Left cardiac atrium (tissue), 4 donors: ENCODE measurements around the gene PKIG. TPM values are rescaled to one million over a fixed set of nuclear protein-coding genes. Genes with fewer than 3 reads are reported as not detected.
A peak's percentile ranks its signal among the peaks of the same experiment; 100 is the strongest.

Experiments
- ATAC-seq, 2 donors: fragments of 200-7000 bp; cut with Tn5 transposase; one replicate each; pipeline ENCODE4 v1.9.1; 2020; ENCODE audit warnings: mild to moderate bottlenecking in 2 of 2, moderate library complexity in 2 of 2
- DNase-seq: peaks from one replicate; pipeline ENCODE4 v3.0.0-alpha.2; 2020
- intact Hi-C, 2 donors: fragments of 100-400 bp; cut with DNase I; formaldehyde crosslinking; loops; one replicate each; pipeline versions ENCODE4 v1.14.1 to v1.15.1; 2022 to 2023
- total RNA-seq, 2 donors: library from RNA; stranded (reverse); fragmentation: NEBNext Ultra II Directional; extraction: Animal tissue kit (Norgen Biotek cat#: 25700); gene quantifications; one replicate each; pipeline ENCODE4 v1.2.1, GENCODE V29; 2021
- donor health status: DM: no; HTN: yes; CAD: no.
- donor health status: DM: no; HTN: yes; CAD: no; lungs with severe emphysema.
- donor health status: DM: yes; HTN: yes; CAD: no.
- donor health status: Dilated cardiomyopathy.

The PKIG gene
- total RNA-seq, 2 donors from 2014 or later = 159 to 182 TPM

DNA sequence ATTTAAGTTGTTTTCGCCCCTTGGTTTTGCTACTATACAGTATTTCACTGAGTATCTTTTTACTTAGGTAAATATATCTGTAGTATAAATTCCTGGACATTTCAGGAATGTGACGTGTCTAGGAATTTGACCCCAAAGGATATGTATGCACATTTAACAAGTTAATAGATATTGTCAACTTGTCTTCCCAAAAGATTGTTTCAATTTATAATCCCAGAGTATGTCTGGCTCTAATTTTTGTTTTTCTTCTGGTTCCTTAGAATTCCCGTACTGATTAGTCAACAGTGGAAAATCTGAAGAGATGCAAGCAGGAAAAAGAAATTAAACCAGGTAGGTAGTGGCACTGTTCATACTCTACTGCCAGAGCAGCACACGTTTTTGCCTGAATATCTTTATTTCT, 7.2 kb downstream of the PKIG start:
- no peak for DNase-seq
- intact Hi-C loops = no loop called here
- no peak for ATAC-seq

- ATAC-seq (no peak), DNase-seq (no peak)
- intact Hi-C loops = no loop called here
Measured at GRCh38 chr20:44590980-44591778, 8.8 kb downstream of the PKIG start.

DNA sequence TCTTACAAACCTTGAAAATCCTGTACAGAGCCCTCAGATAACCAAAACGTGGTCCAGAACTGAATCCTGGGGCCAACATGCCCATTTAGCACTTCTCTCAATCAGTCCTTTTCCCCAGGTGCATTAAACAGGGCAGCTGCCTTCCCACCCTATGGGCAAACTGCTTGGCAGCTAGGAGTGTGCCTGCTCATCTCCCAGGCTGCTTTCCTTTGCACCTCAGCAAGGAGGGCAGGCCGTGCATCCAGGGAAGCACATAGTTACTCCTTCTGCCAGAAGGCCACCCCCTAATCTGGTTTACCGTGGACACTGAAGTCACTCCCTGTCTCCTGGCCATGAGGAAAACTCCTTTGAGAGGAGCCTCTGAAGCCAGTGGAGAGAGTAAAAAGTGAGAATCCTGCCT, 10.0 kb downstream of the PKIG start:
- DNase-seq (no peak), ATAC-seq (no peak)
- intact Hi-C loops = no loop called here

- no peak for ATAC-seq
- intact Hi-C loops = no loop called here
- DNase-seq = no peak
Measured at GRCh38 chr20:44593751-44594150, 11.4 kb downstream of the PKIG start.

- intact Hi-C loops = no loop called here
- DNase-seq = no peak
Measured at GRCh38 chr20:44594730-44595129, 12.4 kb downstream of the PKIG start.

GRCh38 chr20:44596010-44596409, 13.6 kb downstream of the PKIG start:
- ATAC-seq = no peak
- intact Hi-C loops = no loop called here

More at GRCh38 chr20:44594730-44595129, 12.4 kb downstream of the PKIG start:
- peak in 1 of 2 donors; percentile 26 for ATAC-seq

DNA sequence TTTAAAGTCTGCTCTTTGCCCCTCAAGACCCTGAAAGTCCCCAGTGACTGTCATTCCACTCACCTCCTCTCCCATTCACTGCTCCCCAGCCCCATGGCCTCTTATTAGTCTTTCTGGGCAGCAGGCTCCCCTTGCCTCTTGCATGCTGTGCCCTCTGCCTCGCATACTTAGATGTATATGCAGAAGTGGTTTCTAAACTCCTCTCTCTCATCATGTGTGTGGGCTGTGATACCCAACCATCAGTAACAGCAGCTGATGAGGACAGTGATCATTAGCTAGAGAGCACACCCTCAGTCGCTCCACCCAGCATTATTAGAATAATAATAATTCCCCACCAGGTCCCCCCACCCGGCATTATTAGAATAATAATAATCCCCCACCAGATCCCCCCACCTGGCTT, 14.5 kb downstream of the PKIG start:
- ATAC-seq (no peak), DNase-seq (no peak)
- intact Hi-C loops = no loop called here

More at GRCh38 chr20:44596010-44596409, 13.6 kb downstream of the PKIG start:
- no peak for DNase-seq

DNA sequence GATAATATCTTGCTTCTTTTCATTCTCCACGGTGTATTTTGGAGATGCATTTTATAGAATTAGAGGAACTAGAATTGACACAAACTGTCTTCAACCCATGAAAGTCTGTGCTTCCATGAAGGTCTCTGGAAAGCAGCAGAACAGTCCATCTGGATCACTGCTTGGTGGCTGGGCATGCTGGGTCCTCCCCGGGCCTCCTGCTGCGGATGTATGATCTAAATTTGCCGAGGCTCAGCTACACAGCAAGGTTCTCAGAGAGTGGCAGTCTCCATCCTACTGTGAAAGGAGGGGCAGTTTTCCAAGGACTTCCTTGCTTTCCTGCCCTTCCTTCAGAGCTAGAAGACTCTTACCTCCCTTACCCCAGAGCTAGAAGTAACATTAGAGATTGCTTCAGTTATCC, 15.1 kb downstream of the PKIG start:
- DNase-seq = no peak
- ATAC-seq = no peak
- intact Hi-C loops = no loop called here

DNA sequence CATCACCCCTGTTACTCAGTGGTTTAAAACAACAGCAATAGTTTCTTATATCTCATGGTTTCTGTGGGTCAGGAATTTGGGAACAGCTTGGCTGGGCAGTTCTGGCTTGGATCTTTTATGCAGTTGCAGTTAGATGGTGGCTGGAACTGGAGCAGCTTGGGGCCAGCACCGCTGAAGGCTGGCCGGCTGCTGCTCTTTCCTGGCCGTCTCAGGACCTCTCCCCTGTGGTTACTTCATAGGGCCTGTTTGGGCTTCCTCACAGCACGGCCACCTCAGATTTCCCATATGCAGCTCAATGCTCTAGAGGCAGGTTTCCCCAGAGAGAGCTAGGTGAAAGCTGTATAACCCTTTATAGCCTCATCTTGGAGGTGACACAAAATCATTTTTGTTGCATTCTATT, 15.6 kb downstream of the PKIG start:
- intact Hi-C loops = no loop called here
- ATAC-seq (peak; percentile 10 to 13), DNase-seq (no peak)

- DNase-seq (peak; percentile 77), ATAC-seq (peak; percentile 36 to 72)
- intact Hi-C loops = no loop called here
Measured at GRCh38 chr20:44598423-44599305, 16.3 kb downstream of the PKIG start.

GRCh38 chr20:44599715-44600114, 17.3 kb downstream of the PKIG start:
- ATAC-seq (no peak), DNase-seq (no peak)
- intact Hi-C loops = no loop called here

GRCh38 chr20:44600301-44600700, 17.9 kb downstream of the PKIG start:
- intact Hi-C loops = no loop called here
- no peak for DNase-seq

GRCh38 chr20:44600758-44601201, 18.4 kb downstream of the PKIG start:
- peak; percentile 66 for DNase-seq
- ATAC-seq = peak; percentile 34 to 70
- intact Hi-C loops = no loop called here

More at GRCh38 chr20:44600301-44600700, 17.9 kb downstream of the PKIG start:
- ATAC-seq = no peak

DNA sequence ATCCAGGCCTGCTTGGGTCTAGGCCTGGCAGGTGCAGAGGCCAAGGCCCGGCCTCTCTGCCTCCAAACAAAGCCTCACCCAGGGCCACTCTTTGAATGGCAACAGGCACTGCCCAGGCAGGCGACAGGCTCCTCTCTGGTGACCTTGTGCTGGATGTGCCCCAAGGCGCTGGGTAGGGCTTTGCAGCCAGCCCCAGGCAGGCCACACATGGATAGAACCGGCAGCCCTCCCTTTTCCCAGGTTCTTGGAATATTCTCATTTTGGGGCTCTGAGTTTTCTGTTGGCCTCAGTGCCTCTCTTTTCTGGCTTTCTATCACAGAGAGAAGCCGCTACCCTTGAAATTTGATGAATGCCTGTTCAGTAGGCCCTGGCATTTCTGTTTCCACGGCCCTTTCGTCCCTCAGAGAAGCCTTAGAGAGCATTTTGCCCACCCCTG, 18.9 kb downstream of the PKIG start:
- ATAC-seq = peak; percentile 43 to 45
- intact Hi-C loops = no loop called here
- DNase-seq = no peak

DNA sequence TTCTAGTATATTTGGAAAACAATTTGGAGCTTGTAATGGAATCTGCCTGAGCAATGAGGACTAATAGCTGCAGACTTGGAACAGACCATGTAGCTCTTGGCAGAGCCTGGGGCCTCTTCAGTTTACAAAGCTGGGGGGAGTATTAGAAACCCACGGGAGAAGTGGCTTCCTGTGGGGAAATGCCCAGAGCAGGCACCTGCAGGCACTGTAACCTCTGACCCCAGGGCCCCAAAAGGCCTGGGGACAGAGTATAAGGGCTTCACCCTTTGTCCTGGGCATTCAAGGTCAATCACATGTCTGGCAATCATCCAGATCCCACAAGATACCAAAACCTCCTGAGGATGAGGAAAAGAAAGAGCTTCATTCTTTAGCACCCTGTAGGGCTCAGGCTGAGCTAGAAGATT, 19.4 kb downstream of the PKIG start:
- intact Hi-C loops = no loop called here
- peak; percentile 81 to 85 for ATAC-seq
- peak; percentile 81 for DNase-seq

DNA sequence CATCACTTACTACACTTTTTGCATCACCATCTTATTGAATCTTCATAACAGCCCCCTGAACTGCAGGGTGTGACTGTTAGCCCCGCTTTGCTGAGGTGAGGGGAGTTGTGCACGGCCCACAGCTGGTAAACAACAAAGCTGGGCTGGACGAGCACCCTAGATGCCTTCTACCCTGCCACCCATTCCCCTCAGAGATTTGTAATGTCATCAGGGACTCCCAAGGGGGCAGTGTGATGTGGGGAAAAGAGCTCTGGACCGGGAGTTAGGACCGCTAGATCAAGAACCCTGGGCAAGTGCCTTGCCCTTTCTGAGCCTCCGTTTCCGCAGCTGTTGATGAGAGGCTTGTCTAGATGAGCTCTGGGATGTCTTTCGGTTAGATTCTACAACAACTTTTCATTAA, 20.9 kb downstream of the PKIG start:
- ATAC-seq (no peak), DNase-seq (no peak)
- intact Hi-C loops = no loop called here

DNA sequence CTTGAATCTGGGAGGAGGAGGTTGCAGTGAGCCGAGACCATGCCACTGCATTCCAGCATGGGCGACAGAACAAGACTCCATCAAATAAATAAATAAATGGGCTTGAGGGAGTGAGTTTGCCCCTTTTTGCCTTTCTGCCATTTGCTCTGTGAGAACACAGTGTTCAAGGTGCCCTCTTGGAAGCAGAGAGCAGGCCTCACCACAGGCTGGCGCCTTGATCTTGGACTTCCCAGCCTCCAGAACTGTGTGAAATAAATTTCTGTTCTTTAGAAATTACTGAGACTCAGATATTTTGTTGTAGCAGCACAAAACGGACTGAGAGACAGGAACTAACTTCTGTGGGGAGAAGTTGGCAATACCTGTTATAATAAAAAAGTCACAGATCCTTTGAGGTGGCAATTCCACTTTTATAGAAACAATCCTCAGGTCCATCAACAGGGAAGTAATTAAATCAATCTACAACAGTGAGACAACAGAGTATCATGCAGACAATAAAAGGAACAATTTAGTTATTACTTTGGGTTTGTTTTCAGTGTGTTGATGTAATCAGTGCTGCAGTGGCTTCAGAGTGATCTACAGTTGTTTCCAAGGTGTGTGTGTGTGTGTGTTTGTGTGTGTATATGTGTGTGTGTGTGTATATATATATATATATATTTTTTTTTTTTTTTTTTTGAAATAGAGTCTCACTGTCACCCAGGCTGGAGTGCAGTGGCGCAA, 24.5 kb downstream of the PKIG start:
- DNase-seq (no peak), ATAC-seq (no peak)
- intact Hi-C loops = loop anchor here in 1 of 2 donors (5.0 kb wide), 1 partner anchor 35 kb away; no protein-coding TSS in a partner anchor

DNA sequence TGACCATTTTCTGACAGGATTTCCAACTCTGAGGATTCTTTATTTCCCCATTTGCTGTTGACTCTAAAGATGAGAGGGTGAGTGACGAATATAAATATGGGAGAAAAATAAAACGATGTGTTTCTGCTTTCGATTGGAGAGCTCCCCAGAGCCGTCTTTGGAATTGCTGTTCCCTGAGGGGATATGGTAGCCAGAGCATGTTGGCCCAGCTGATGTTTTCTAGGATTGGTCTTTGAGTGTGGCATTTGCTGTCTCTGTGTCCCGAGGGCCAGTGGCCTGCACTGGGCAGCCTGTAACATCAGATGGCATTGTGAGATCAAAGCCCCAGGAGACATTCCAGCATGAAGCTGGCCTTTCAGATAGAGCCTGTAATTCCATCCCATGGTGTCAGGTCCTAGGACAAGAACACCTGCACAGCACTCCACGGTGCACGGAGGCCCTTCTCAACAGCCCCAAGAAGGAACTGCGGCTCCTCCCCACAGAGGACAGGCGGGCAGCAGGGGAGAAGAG, 26.7 kb downstream of the PKIG start:
- intact Hi-C loops = loop anchor here in 1 of 2 donors (5.0 kb wide), 1 partner anchor 37 kb away; no protein-coding TSS in a partner anchor
- peak; percentile 25 to 28 for ATAC-seq

More for the DNA sequence above, 26.7 kb downstream of the PKIG start:
- no peak for DNase-seq
